Brain microvascular endothelial cell (primary cell): ENCODE data around the gene UFL1.
A peak's percentile ranks its signal among the peaks of the same experiment; 100 is the strongest.

Experiments used
- DNase-seq: peaks from one replicate; pipeline ENCODE4 v3.0.0-alpha.2; 2020
- H3K27ac ChIP-seq: fragments of 250-450 bp; sonication (Bioruptor Pico); 2 replicates; pipeline ENCODE4 v1.5.1; 2020; ENCODE audit warnings: mild to moderate bottlenecking, moderate library complexity
- H3K27me3 ChIP-seq: fragments of 250-450 bp; sonication (Bioruptor Pico); replicated peaks from 2 replicates; pipeline ENCODE4 v1.5.1; 2020; ENCODE audit warnings: mild to moderate bottlenecking
- H3K36me3 ChIP-seq: fragments of 250-450 bp; sonication (Bioruptor Pico); replicated peaks from 2 replicates; pipeline ENCODE4 v1.5.1; 2020; ENCODE audit warnings: mild to moderate bottlenecking
- H3K4me3 ChIP-seq: 2 replicates; pipeline ENCODE4 v1.5.1; 2011; ENCODE audit warnings: low read depth, mild to moderate bottlenecking, control low read depth, low read length, moderate library complexity
- CTCF ChIP-seq: IDR thresholded peaks from 2 replicates; pipeline ENCODE4 v1.5.1; 2011; ENCODE audit warnings: low read depth, mild to moderate bottlenecking, moderate library complexity, low read length, control low read depth, inconsistent platforms; ENCODE audit errors: missing control alignments
- in situ Hi-C: cut with HindIII; loops from 2 replicates; pipeline ENCODE4 v1.10.0; 2017; ENCODE audit warnings: low sequenced_read_pairs, low pct_ligation_motif_present

The UFL1 gene

GRCh38 chr6:96528193-96528592, 6.6 kb downstream of the UFL1 start:
- Histone ChIP-seq H3K27me3 (no peaks in the 10 kb centered on the region), H3K4me3 (no peak overlapping the region), H3K27ac (no peak overlapping the region), H3K36me3 (peaks cover 18% of the 10 kb centered on the region)
- DNase-seq = no peak
- in situ Hi-C loops = no loop called here
- no peak for TF ChIP-seq CTCF

- no peak for TF ChIP-seq CTCF
- in situ Hi-C loops = no loop called here
- DNase-seq = no peak
- H3K36me3 ChIP-seq = peaks cover 19% of the 10 kb centered on the region
- no peak overlapping the region for H3K27ac ChIP-seq
- H3K4me3 ChIP-seq = no peak overlapping the region
- no peaks in the 10 kb centered on the region for H3K27me3 ChIP-seq
Measured at GRCh38 chr6:96532399-96532798, 10.8 kb downstream of the UFL1 start.

GRCh38 chr6:96537726-96538125, 16.1 kb downstream of the UFL1 start:
- Histone ChIP-seq H3K27me3 (no peaks in the 10 kb centered on the region), H3K36me3 (peaks cover 21% of the 10 kb centered on the region), H3K4me3 (no peak overlapping the region), H3K27ac (no peak overlapping the region)
- in situ Hi-C loops = no loop called here
- no peak for DNase-seq
- TF ChIP-seq CTCF = no peak

- TF ChIP-seq CTCF = peak; percentile 61
- Histone ChIP-seq H3K27me3 (no peaks in the 10 kb centered on the region), H3K36me3 (peaks cover 26% of the 10 kb centered on the region), H3K27ac (no peak overlapping the region), H3K4me3 (no peak overlapping the region)
- no peak for DNase-seq
- in situ Hi-C loops = no loop called here
Measured at GRCh38 chr6:96542702-96543101, 21.1 kb downstream of the UFL1 start.

- peaks cover 31% of the 10 kb centered on the region for H3K36me3 ChIP-seq
- TF ChIP-seq CTCF = no peak
- in situ Hi-C loops = no loop called here
Measured at GRCh38 chr6:96545882-96546281, 24.3 kb downstream of the UFL1 start.

GRCh38 chr6:96547654-96548053, 26.0 kb downstream of the UFL1 start:
- no peak for TF ChIP-seq CTCF
- no peak for DNase-seq
- Histone ChIP-seq H3K36me3 (peaks cover 31% of the 10 kb centered on the region), H3K4me3 (no peak overlapping the region), H3K27me3 (no peaks in the 10 kb centered on the region), H3K27ac (no peak overlapping the region)
- in situ Hi-C loops = no loop called here

More at GRCh38 chr6:96545882-96546281, 24.3 kb downstream of the UFL1 start:
- Histone ChIP-seq H3K27ac (no peak overlapping the region), H3K27me3 (no peaks in the 10 kb centered on the region), H3K4me3 (no peak overlapping the region)
- DNase-seq = no peak
